ENCODE measurements around the gene MLC1.
"Not testable (repeated sequence)": the region's sequence is repeated elsewhere in the genome, so short reads cannot be mapped to it uniquely, and the experiment has no call there.

Gene MLC1

DNA sequence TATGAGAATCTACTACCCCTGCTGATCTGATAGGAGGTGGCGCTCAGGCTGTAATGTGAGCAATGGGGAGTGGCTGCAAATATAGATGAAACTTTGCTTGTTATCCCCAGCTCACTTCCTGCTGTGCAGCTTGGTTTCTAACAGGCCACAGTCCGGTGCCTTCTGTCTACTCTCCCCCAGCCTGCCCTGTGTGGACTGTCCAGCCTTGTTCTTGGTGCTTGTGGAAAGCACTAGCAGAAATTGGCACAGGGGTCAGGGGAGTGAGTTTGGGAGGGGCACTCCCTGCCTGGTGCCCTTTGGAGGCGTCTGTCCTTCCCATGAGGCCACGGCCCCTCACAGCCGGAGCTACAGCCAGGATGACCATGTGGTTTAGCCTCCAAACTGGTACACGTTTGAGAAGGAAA is 18.9 kb upstream of the MLC1 start:
- no peak for DNase-seq

DNA sequence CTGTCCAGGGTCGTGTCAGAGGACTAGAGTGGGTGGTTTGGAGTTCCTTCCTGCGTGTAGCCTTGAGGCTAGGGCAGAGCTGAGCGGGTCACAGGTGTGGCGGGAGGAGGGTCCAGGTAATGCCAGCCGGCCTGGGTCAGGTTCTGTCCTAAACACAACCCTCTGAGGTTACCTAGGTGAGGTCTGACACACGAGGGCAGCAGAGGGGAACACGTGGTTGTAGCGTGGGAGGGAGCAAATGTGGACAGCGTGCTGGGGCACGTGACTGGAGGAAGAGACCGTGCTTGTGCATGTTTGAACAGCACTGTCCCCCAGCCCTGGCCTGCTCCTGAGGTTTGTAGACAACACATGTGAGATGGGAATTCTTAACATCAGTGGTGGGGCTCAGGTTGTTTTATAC is 17.7 kb upstream of the MLC1 start:
- no peak for DNase-seq

DNA sequence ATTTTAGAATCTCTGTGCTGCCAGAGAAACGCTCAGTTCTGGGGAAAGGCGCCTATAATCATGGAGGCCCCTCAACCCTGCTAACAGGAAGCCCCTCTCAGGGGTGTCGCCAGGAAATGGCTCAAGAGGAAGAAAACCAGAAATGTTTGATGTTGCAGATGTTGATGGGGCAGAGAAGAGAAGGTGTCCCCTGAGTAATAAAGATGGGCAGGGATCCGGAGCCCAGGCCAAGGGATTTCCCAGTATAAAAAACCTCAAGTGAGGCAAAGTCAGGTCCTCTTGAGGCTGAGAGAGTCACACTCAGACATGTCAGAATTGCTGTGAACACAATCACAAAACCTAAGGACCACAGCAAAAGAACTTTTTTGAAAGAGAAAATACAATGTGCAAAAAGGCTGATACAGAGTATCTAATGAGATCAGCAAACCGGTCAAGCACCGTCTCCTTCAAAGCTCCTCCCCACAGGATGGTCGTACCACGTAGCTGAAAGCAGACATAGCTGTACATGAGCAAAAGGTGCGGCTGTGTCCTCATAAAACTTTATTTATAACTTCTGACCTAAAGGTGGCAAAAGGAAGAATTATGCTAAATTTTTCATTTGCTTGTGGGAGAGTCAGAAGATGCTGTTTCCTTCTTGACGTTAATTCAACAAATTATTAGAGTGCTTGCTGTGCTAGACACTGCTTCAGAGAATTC is 16.8 kb upstream of the MLC1 start:
- no peak for DNase-seq

DNA sequence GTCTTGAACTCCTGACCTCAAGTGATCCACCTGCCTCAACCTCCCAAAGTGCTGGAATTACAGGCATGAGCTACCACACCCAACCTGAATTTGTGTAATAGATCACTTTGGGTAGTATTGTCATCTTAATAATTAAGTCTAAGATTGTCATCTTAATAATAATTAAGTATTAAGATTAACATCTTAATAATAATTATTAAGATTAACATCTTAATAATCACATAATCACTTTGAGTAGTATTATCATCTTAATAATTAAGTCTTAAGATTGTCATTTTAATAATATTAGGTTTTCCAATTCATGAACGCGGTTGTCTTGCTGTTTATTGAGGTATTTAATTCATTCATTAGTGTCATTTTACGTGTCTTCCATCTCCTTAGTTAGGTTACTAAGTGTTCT is 12.8 kb upstream of the MLC1 start:
- DNase-seq = no peak

DNA sequence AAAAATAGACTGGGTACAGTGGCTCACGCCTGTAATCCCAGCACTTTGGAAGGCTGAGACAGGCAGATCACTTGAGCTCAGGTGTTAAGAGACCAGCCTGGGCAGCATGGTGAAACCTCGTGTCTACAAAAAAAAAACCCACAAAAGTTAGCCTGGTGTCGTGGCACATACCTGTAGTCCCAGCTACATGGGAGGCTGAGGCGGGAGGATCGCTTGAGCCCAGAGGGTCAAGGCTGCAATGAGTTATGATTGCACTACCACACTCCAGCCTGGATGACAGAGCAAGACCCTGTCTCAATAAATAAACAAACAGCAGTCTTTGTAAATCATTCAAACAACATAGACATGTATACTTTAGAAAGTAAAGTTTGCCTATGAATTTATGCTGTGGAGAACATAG is 7.1 kb upstream of the MLC1 start:
- no peak for DNase-seq

DNA sequence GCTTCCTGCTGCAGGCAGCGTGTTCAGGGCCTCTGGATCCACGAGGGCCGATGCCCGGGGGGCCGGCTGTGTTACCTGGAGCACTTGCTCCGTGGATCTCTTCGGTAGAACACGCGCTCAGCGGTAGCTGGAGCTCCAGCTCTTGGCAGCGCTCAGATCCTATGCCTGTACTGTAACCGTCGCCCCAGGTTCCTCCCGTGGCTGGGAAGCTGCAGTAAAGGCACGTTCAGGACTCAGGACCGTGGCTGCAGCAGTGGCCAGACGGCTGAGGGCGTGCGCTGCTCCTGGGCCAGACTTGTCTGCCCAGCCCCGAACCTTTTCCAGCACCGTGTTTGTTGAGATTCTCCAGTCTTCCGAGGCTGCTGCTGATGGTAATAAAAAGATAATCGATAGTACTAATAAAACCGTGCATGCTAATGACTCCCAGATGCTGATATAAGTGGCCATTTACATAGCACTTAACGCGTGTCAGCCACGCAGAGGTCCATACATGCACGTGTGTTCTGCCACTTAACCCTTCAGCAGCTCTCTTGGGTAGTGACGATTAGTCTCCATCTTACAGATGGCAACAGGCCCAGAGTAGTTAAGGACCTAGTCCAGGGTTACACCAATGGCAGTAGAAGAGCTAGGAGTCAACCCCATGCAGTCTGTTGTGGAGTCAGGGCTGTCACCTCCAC is 6.0 kb upstream of the MLC1 start:
- no peak for DNase-seq

DNA sequence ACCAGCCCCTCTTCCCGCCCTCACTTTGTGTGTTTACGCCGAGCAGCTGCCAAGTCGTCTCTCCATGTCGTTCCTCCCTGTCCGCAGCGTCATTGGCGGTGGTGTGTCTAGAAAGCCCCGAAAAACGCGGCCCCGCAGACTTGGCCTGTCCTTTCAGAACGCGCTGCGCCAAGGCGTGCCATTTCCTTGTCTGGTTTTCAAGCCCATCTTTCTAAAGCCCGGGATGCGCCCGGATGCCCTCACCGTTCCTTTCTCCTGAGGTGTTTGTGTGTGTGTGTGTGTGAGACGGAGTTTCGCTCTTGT is 5.1 kb upstream of the MLC1 start:
- DNase-seq = no peak

DNA sequence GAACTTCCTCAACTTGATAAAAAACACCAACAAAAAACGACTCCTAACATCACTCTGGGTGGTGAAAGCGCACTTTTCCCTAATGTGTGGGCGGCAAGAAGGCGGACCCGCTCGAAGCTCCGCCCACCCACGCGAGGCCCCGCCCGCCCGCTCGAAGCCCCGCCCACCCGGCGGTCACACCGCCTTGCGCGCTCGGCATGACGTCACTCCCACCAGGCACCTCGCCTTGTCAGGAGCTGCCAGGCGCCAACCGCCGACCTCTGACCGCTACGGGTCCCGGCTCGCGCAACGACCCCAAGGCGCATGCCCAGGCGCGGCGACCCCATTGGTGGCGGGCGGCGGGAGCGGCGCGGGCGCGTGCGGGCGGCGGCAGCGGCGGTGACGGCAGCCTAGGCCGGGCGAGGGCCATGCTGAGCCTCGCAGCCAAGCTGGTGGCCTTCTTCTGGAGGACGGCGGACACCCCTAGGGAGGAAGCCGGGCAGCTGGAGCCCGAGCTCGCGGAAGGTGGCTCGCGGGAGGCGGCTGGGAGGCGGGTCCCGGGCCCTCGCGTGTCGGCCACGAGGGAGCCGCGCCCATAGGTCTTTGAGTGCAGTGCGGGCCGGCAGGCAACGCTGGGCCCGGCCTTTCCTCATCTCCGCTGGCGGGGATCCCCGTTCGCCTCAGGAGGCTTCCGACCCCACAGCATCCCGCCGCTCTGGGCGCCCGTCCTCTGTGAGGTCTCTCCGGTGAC is 4.6 kb upstream of the MLC1 start, which contains the start of gene MOV10L1:
TSS of gene MOV10L1 (plus strand) at position 325 of the 730 bp plus-strand sequence. CDS start at position 408, 83 bp downstream.
- peak in 16 of 56 donors; percentile 8 to 61 (median 28) for DNase-seq

DNA sequence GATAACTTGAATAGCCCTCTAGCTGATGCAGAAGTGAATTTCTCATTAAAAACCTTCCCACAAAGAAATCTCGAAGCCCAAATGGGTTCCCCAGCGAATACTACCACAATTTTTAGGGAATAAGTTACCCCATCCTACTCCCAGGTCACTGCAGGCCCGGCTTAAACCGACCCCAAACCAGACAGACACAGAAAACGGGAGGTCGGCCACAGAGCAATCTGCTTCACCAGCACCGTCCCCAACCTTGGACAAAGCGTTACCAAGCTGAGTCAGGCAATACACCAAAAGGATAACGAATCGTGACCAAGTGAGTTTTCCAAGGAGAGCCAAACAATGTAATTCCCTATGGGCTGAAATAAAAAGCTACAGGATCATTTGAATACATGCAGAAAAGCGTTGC is 4.0 kb upstream of the MLC1 start:
- no peak for DNase-seq

DNA sequence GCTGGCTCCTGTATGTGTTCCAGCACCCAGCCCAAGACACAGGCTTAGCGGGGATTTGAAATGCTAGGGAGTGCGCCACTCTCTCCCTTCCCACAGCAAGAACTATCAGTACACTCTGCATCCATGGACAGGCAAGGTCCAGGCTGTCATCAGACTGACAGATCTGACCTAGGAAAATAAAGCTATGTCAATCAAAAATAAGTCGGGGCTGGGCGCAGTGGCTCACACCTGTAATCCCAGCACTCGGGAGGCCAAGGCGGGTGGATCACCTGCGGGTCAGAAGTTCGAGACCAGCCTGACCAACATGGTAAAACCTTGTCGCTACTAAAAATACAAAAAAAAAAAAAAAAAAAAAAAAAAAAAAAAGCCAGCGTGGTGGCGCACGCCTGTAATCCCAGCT is 2.9 kb upstream of the MLC1 start:
- DNase-seq = no peak

DNA sequence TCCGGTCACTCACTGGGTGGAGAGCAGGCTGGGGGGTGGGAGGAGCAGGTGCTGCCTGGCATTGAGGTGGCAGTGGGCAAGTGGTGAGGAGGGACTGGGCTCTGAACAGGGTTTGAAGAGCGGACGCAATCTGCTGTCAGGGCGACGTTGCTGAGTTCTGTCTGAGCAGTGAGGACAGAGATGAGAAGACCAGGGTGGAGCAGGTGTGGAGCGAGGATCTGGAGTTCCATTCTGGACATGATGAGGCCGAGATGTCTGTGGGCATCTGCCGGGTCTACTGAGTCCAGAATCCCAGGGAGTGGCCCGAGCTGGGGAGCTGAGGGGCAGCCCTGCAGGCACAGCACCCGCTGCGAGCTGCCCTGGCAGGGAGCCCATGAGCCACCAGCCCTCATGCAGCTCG is 2.4 kb upstream of the MLC1 start:
- DNase-seq = no peak

DNA sequence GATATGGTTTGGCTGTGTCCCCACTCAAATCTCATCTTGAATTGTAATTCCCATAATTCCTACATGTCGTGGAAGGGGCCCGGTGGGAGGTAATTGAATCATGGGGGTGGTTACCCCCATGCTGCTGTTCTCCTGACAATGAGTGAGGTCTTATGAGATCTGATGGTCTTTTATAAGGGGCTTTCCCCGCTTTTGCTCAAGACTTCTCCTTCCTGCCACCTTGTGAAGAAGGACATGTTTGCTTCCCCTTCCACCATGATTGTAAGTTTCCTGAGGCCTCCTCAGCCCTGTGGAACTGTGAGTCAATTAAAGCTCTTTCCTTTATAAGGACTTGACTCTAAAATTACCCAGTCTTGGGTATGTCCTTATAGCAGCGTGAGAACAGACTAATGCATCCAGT is 1.7 kb upstream of the MLC1 start:
- DNase-seq = not testable (repeated sequence)

DNA sequence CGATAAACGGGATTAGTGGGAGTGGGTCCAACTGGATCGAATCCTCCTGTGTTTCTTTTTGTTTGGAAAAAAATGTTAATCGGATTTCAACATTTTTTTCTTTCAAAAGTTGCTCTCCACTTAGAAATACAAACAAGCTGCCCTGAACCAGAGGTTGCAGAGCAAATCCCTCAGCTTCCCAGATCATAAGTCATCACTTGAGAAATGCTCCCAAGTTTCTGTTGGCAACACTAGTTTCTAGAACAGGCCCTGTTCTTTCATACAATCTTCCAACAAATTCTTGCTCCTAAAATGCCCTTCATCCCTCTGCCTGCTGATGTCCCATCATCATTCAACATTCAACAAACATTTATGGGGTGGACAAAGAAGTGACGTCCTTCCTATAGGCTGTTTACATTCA is 1.3 kb upstream of the MLC1 start:
- DNase-seq = no peak

DNA sequence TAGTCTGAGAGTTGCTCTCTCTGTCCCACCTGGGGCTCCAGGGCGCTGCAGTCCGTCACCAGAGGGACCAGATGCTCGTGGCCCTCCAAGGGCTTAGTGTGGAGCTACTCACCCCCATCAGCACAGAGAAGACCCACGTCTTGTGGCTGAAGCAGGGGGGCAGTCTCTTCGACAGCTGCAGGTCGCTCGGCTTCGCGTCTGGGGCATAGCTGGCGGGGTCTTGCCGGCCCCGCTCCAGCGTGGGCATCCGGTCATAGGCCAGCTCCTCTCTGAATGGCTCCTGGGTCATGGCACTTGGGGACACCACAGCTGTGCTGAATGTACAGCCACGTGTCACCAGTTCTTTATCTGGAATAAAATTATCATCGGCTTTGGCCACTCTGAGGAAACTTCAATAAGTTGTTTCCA is 608 bp downstream of the MLC1 start:
- no peak for DNase-seq

DNA sequence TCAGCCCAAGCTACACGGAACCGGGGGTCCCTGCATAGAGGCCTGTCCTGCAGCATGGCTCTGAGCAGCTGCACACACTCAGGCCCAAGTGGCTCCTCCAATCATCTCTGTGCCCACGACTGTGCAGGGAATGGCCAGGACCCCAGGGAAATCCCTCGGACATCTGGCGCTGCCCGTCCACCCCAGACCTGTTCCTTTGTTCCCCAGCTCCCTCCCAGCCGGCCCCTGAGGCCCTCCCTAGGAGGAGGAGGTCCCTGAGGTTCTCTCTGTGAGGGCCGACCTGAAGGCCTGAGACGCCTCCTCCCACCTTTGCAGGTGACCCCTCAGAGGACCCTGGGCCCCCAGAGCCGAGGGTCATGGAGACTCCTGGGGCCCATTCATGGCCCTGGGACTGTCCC is 1.1 kb downstream of the MLC1 start:
- no peak for DNase-seq

DNA sequence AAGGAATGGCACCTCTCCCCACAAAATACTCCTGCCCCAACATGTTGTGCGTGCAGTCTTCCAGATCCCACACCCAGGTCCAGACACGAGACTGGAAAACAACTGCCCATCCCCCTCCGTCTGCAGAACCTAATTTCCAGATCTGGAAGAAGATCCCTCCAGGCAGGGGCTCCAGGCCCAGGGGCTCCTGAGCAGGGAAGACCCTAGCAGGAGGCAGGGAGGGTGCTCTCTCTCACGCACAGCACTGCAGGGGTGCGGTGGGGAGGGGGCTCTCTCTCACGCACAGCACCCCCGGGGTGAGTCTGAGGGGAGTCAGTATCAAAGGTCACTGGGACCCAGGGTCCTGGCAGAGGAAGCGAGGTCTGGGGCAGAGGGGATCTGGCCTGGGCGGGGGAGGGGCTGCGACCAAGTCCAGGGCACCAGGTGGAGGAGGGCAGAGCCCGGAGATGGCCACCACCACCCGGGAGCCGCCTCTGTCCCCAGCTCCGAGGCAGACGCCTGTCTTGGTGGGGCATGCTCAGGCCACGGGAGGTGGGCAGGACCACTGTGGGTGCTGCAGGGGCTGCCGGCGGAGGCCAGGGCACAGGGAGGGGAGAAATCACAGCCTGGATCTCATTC is 1.7 kb downstream of the MLC1 start:
- DNase-seq = no peak

DNA sequence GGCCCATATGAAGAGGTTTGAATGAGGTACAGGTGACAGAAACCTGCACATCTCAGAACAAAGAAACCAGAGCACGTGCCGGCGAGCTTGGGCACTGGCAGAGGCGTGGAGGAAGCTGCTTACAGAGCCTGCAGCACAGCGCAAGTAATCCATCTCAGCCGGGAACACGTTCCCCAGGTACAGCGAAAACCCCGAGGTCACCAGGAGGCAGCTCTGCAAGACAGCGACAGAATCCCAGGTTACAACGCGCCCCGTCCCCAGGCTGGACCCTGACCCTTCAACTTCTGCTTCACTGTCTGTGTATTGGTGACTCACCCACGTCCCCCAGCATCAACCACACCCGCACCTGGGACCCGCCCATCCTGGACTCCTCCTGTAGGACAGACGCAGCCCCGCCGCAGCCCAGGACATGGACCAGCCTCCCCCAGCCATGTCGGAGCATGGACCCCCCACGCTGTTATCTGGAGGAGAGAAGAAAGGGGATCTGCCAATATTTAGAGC is 2.2 kb downstream of the MLC1 start:
- no peak for DNase-seq

DNA sequence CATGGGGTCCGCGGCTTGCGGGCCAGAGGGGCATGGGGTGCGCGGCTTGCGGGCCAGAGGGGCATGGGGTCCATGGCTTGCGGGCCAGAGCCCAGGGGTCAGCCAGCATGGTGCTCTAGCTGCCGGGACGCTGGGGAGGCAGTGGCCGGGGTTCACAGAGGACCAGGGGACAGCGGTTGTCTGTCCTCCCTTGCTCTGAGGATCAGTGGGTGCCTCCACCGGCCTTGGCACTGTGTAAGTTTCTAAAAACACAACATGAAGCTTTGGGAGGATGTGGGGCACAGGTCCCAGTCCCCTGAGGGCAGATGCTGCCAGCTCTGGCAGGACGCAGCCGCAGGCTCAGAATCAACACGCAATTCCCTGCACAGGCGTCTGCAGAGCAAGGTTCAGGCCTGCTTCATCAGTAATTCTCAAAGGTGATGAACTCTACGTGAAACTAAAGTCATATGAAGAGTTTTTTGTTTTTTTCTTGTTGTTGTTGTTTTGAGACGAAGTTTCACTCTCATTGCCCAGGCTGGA is 3.0 kb downstream of the MLC1 start:
- DNase-seq = no peak

DNA sequence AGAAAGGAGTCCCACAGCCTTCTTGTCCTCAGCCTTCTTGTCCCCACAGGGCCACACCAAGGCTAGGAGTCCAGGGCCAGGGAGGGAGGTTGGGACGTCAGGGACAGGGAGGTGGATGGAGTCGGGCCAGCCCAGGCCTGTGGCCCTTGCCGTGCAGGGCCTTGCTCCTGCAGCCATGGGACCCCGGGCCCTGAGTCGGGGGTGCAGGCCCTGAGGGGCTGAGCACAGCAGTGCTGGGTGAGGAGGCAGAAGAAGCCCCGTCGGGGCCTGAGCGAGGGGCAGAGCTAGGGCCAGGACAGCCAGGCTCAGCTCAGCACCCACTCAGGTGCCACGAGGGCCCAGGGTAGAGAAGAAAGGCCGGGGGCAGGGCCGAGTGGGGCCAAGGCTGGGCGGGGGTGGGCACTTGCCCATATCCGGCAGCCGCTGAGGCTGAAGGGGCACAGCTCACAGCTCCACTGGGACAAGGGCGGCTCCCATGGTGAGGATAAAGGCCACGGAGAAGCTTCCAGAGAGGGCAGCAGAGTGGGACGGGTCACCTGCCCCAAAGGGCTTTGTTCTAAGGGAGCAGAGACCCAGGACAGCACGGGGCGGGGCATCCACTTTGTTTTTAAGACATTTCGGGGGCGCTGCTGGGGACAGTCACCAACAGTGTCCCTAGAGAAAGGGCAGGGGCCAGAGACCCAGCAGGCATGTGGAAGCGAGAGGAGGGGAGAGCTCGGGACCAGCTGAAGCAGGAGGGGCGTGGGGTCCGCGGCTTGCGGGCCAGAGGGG is 3.6 kb downstream of the MLC1 start:
- no peak for DNase-seq

DNA sequence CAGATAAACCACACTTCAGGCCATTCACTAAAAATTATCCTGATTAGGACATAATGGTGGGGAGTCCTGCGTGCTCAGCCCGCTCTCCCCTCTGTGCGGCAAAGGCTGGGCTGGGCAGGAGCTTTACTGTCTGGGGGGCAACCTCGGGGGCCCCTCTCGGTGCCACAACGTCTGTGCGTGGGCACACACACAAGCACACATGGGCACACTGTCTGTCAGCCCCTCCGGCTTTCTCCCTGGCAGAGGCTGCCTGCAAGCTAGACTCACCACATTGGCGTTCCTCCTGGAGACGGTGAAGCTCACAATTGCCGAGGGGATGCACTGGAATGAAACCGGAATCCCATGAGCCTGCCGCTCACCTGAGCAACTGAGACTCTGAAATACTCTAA is 5.2 kb downstream of the MLC1 start:
- DNase-seq = no peak

DNA sequence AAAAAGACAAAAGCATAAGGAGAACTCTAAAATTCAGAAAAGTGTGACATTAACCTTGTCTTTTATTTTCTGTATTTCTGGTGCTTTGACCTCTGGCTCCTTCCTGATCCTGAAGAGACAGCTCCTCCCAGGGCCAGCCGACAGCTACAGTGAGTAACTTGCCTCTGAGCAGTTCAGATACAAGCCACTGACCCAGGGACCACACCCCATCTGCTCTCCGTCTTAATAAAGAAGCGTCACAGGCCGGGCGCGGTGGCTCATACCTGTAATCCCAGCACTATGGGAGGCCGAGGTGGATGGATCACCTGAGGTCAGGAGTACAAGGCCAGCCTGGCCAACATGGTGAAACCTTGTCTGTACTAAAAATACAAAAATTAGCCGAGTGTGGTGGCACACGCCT is 6.5 kb downstream of the MLC1 start:
- no peak for DNase-seq

Data from nucleus accumbens (tissue), 56 donors.